ENCODE measurements around the gene AGPAT2.

- TF ChIP-seq EZH2 (IDR thresholded peaks at IDR 0.05; ENCODE audit: low read depth, unreplicated experiment): no peak
- TF ChIP-seq, protein P1, sequence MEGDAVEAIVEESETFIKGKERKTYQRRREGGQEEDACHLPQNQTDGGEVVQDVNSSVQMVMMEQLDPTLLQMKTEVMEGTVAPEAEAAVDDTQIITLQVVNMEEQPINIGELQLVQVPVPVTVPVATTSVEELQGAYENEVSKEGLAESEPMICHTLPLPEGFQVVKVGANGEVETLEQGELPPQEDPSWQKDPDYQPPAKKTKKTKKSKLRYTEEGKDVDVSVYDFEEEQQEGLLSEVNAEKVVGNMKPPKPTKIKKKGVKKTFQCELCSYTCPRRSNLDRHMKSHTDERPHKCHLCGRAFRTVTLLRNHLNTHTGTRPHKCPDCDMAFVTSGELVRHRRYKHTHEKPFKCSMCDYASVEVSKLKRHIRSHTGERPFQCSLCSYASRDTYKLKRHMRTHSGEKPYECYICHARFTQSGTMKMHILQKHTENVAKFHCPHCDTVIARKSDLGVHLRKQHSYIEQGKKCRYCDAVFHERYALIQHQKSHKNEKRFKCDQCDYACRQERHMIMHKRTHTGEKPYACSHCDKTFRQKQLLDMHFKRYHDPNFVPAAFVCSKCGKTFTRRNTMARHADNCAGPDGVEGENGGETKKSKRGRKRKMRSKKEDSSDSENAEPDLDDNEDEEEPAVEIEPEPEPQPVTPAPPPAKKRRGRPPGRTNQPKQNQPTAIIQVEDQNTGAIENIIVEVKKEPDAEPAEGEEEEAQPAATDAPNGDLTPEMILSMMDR (conservative IDR thresholded peaks at IDR 0.05; ENCODE audit: low read depth in 2 of 2): no peak
- no peak for TF ChIP-seq POLR2AphosphoS5 (IDR thresholded peaks at IDR 0.05; ENCODE audit: low read depth)
- no peak for TF ChIP-seq EZH2phosphoT487 (IDR thresholded peaks at IDR 0.05; ENCODE audit: unreplicated experiment)
- TF ChIP-seq JUNB (IDR thresholded peaks at IDR 0.05; ENCODE audit: unreplicated experiment): no peak
- no peak for TF ChIP-seq ZNF114 (CRISPR knock-in tag; IDR thresholded peaks at IDR 0.05)
- TF ChIP-seq, protein P2, sequence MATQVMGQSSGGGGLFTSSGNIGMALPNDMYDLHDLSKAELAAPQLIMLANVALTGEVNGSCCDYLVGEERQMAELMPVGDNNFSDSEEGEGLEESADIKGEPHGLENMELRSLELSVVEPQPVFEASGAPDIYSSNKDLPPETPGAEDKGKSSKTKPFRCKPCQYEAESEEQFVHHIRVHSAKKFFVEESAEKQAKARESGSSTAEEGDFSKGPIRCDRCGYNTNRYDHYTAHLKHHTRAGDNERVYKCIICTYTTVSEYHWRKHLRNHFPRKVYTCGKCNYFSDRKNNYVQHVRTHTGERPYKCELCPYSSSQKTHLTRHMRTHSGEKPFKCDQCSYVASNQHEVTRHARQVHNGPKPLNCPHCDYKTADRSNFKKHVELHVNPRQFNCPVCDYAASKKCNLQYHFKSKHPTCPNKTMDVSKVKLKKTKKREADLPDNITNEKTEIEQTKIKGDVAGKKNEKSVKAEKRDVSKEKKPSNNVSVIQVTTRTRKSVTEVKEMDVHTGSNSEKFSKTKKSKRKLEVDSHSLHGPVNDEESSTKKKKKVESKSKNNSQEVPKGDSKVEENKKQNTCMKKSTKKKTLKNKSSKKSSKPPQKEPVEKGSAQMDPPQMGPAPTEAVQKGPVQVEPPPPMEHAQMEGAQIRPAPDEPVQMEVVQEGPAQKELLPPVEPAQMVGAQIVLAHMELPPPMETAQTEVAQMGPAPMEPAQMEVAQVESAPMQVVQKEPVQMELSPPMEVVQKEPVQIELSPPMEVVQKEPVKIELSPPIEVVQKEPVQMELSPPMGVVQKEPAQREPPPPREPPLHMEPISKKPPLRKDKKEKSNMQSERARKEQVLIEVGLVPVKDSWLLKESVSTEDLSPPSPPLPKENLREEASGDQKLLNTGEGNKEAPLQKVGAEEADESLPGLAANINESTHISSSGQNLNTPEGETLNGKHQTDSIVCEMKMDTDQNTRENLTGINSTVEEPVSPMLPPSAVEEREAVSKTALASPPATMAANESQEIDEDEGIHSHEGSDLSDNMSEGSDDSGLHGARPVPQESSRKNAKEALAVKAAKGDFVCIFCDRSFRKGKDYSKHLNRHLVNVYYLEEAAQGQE (IDR thresholded peaks at IDR 0.05; ENCODE audit: unreplicated experiment): no peak
- no peak for TF ChIP-seq NANOG (IDR thresholded peaks at IDR 0.05; ENCODE audit: borderline replicate concordance)
Measured at GRCh38 chr9:136661641-136662325, 25.5 kb downstream of the AGPAT2 start.
